ENCODE data around the gene CYP46A1. TPM values are rescaled to one million over a fixed set of nuclear protein-coding genes. Genes with fewer than 3 reads are reported as not detected.

The CYP46A1 gene
- total RNA-seq, 1 donor from 2014 or later: 1.1 TPM

GRCh38 chr14:99745307-99745951 lies 61.3 kb downstream of the CYP46A1 start:
- no peak overlapping the region for H3K27ac Mint-ChIP-seq
- DNase-seq (ENCODE audit: low spot score): no peak
- Histone ChIP-seq H3K27me3 (no peaks in the 10 kb centered on the region), H3K4me3 (no peak overlapping the region), H3K9me3 (ENCODE audit: low read depth) (no peaks in the 10 kb centered on the region), H3K36me3 (no peaks in the 10 kb centered on the region), H3K79me2 (ENCODE audit: low read depth) (no peaks in the 10 kb centered on the region), H3K9ac (no peak overlapping the region), H3K4me1 (peaks cover 11% of the 10 kb centered on the region), H4K20me1 (ENCODE audit: low read depth) (no peaks in the 10 kb centered on the region), H3K27ac (no peak overlapping the region), H2AFZ (replicated peaks) (no peak overlapping the region), H3K4me2 (no peak overlapping the region), H3F3A (ENCODE audit: low read depth) (no peaks in the 10 kb centered on the region)
- H3K4me3 Mint-ChIP-seq: no peak overlapping the region
- H3K4me1 Mint-ChIP-seq: peaks cover 20% of the 10 kb centered on the region
- H3K27me3 Mint-ChIP-seq (ENCODE audit: insufficient read depth, low read depth): peaks cover 12% of the 10 kb centered on the region
- no peaks in the 10 kb centered on the region for H3K36me3 Mint-ChIP-seq
- no peak for TF ChIP-seq EZH2phosphoT487 (IDR thresholded peaks at IDR 0.05)
- no peak for TF ChIP-seq EZH2 (IDR thresholded peaks at IDR 0.05)
- no peak for TF ChIP-seq CTCF (IDR thresholded peaks at IDR 0.05)
- H3K9me3 Mint-ChIP-seq: no peaks in the 10 kb centered on the region

- Histone ChIP-seq H3K27ac (no peak overlapping the region), H4K20me1 (ENCODE audit: low read depth) (no peaks in the 10 kb centered on the region), H3K4me3 (no peak overlapping the region), H3F3A (ENCODE audit: low read depth) (no peaks in the 10 kb centered on the region), H3K27me3 (no peaks in the 10 kb centered on the region), H3K9me3 (ENCODE audit: low read depth) (no peaks in the 10 kb centered on the region), H3K4me1 (peaks cover 11% of the 10 kb centered on the region), H3K36me3 (no peaks in the 10 kb centered on the region), H3K9ac (no peak overlapping the region), H3K4me2 (no peak overlapping the region), H3K79me2 (ENCODE audit: low read depth) (no peaks in the 10 kb centered on the region), H2AFZ (replicated peaks) (no peak overlapping the region)
- Mint-ChIP-seq H3K4me1 (peaks cover 27% of the 10 kb centered on the region), H3K4me3 (no peak overlapping the region), H3K27me3 (ENCODE audit: insufficient read depth, low read depth) (peaks cover 12% of the 10 kb centered on the region), H3K27ac (no peak overlapping the region), H3K36me3 (no peaks in the 10 kb centered on the region), H3K9me3 (no peaks in the 10 kb centered on the region)
- TF ChIP-seq EZH2 (IDR thresholded peaks at IDR 0.05): no peak
- no peak for DNase-seq (ENCODE audit: low spot score)
Measured at GRCh38 chr14:99747167-99747566, 63.1 kb downstream of the CYP46A1 start.

- H2AFZ ChIP-seq (replicated peaks): no peak overlapping the region
- H3K36me3 ChIP-seq: no peaks in the 10 kb centered on the region
- H3K4me1 ChIP-seq: peaks cover 11% of the 10 kb centered on the region
- Mint-ChIP-seq H3K4me1 (peaks cover 29% of the 10 kb centered on the region), H3K27ac (no peak overlapping the region), H3K36me3 (no peaks in the 10 kb centered on the region), H3K27me3 (ENCODE audit: insufficient read depth, low read depth) (peaks cover 9% of the 10 kb centered on the region), H3K4me3 (no peak overlapping the region), H3K9me3 (no peaks in the 10 kb centered on the region)
- no peaks in the 10 kb centered on the region for H3K79me2 ChIP-seq (ENCODE audit: low read depth)
- H3K9ac ChIP-seq: no peak overlapping the region
- H3K4me3 ChIP-seq: no peak overlapping the region
- no peaks in the 10 kb centered on the region for H4K20me1 ChIP-seq (ENCODE audit: low read depth)
- no peak overlapping the region for H3K4me2 ChIP-seq
- no peak for TF ChIP-seq CTCF (IDR thresholded peaks at IDR 0.05)
- no peak for TF ChIP-seq EZH2 (IDR thresholded peaks at IDR 0.05)
- no peak for TF ChIP-seq EZH2phosphoT487 (IDR thresholded peaks at IDR 0.05)
- H3F3A ChIP-seq (ENCODE audit: low read depth): no peaks in the 10 kb centered on the region
- no peak for DNase-seq (ENCODE audit: low spot score)
- H3K27me3 ChIP-seq: no peaks in the 10 kb centered on the region
- H3K9me3 ChIP-seq (ENCODE audit: low read depth): no peaks in the 10 kb centered on the region
- no peak overlapping the region for H3K27ac ChIP-seq
Measured at GRCh38 chr14:99747582-99748330, 63.7 kb downstream of the CYP46A1 start.

- Histone ChIP-seq H3K27me3 (no peaks in the 10 kb centered on the region), H3K4me1 (peaks cover 15% of the 10 kb centered on the region), H4K20me1 (ENCODE audit: low read depth) (no peaks in the 10 kb centered on the region), H3K4me2 (no peak overlapping the region), H3K4me3 (no peak overlapping the region), H3K9me3 (ENCODE audit: low read depth) (no peaks in the 10 kb centered on the region), H3K9ac (no peak overlapping the region), H3K27ac (no peak overlapping the region), H2AFZ (replicated peaks) (no peak overlapping the region), H3K36me3 (no peaks in the 10 kb centered on the region), H3F3A (ENCODE audit: low read depth) (peaks cover 4% of the 10 kb centered on the region), H3K79me2 (ENCODE audit: low read depth) (no peaks in the 10 kb centered on the region)
- Mint-ChIP-seq H3K27ac (no peak overlapping the region), H3K4me3 (no peak overlapping the region), H3K27me3 (ENCODE audit: insufficient read depth, low read depth) (peaks cover 9% of the 10 kb centered on the region), H3K9me3 (no peaks in the 10 kb centered on the region), H3K4me1 (peaks cover 32% of the 10 kb centered on the region), H3K36me3 (no peaks in the 10 kb centered on the region)
- no peak for DNase-seq (ENCODE audit: low spot score)
- TF ChIP-seq CTCF (IDR thresholded peaks at IDR 0.05) (no peak), EZH2phosphoT487 (IDR thresholded peaks at IDR 0.05) (no peak), EZH2 (IDR thresholded peaks at IDR 0.05) (no peak)
Measured at GRCh38 chr14:99748529-99748928, 64.4 kb downstream of the CYP46A1 start.

Measured in neural progenitor cell (in vitro differentiated cells).